ENCODE results near the gene GALNTL6. TPM values are rescaled to one million over a fixed set of nuclear protein-coding genes. Genes with fewer than 3 reads are reported as not detected.

The GALNTL6 gene
- total and polyA plus RNA-seq, 9 of the 15 experiments (the other 6 are each of a cell fraction or from before 2014, with no cell fraction given): 0.18 to 0.50 (median 0.29) TPM

DNA sequence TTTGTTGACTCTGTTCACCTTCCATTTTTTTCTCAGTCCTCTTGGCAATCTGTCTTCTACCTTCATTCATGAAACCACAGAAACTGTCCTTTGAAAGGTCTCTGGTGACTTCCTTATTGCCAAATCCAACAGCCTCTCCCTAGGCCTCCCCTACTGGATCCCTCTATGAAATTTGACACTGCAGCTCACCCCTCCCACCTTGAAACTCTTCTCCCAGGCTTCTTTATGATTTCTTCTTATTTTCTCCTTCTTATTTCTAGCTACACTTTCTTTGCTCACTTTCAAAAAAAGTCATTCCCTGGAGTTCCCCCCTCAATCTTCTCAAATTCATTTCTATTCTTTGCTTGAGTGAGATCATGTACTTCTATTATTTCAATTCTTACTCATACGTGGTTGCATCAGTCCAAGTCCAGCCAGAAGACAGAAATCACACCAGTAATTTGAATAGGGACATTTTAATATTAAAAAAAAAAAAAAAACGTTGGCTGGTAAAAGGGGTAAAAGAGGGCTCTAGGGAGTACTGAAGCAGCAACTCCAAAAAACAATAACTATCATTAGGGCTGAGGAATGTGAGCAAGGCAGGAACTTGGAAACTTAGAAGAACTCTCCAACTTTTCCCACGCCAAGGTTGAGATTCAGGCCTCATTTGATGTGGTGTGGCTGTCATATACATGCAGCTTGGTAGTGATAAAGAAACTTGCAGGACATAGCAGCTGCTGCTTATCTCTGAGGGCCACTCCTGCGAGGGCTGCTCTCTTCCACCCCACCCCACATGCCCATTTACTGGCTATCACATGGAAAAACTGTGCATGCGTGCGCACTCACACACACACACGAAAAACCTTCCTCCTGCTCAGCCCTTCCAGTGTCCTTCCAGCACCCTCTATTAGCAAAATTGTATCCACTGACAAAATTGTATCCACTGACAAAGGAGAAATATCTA is 1185.6 kb downstream of the GALNTL6 start (continued):
- TF ChIP-seq ZBTB1 (CRISPR knock-in tag; IDR thresholded peaks at IDR 0.05; ENCODE audit: borderline replicate concordance, low read depth) (no peak), CBX5 (IDR thresholded peaks at IDR 0.05; ENCODE audit: borderline replicate concordance, low read depth) (peak; percentile 57; the same call in 1 of the 2 replicates), POLR2A (conservative IDR thresholded peaks at IDR 0.05) (no peak), HNRNPH1 (optimal IDR thresholded peaks at IDR 0.05; ENCODE audit: low read depth, low read length) (no peak), ATF1 (CRISPR knock-in tag; IDR thresholded peaks at IDR 0.05) (no peak), ATF1 (tag; IDR thresholded peaks at IDR 0.05) (peak; percentile 84), ZNF584 (CRISPR knock-in tag; IDR thresholded peaks at IDR 0.05; ENCODE audit: low read depth) (peak; percentile 36; the same call in 1 of the 2 replicates), GABPB1 (CRISPR knock-in tag; IDR thresholded peaks at IDR 0.05) (0 out of 2 replicates have a peak, but pooled peaks have one; percentile 37), KDM5B (IDR thresholded peaks at IDR 0.05; ENCODE audit: insufficient replicate concordance, low read depth, low read length) (no peak), ZNF24 (IDR thresholded peaks at IDR 0.05) (peak; percentile 61), HDAC1 (IDR thresholded peaks at IDR 0.05) (peak in 1 of 2 experiments; percentile 93; a peak in 2 of 4 replicates), ZEB2 (IDR thresholded peaks at IDR 0.05) (0 out of 2 replicates have a peak, but pooled peaks have one; percentile 62), SMAD3 (CRISPR knock-in tag; conservative IDR thresholded peaks at IDR 0.05) (0 out of 2 replicates have a peak, but pooled peaks have one; percentile 9), RAD21 (CRISPR knock-in tag; conservative IDR thresholded peaks at IDR 0.05 in 1 of 2, IDR thresholded peaks at IDR 0.05 in 1 of 2) (peak; percentile 12 to 32; a peak in 2 of 4 replicates), ZNF174 (CRISPR knock-in tag; IDR thresholded peaks at IDR 0.05) (no peak), CBFA2T2 (conservative IDR thresholded peaks at IDR 0.05) (peak; percentile 98)
- TF ChIP-seq, protein P1, sequence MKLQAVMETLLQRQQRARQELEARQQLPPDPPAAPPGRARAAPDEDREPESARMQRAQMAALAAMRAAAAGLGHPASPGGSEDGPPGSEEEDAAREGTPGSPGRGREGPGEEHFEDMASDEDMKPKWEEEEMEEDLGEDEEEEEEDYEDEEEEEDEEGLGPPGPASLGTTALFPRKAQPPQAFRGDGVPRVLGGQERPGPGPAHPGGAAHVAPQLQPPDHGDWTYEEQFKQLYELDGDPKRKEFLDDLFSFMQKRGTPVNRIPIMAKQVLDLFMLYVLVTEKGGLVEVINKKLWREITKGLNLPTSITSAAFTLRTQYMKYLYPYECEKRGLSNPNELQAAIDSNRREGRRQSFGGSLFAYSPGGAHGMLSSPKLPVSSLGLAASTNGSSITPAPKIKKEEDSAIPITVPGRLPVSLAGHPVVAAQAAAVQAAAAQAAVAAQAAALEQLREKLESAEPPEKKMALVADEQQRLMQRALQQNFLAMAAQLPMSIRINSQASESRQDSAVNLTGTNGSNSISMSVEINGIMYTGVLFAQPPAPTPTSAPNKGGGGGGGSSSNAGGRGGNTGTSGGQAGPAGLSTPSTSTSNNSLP (IDR thresholded peaks at IDR 0.05; ENCODE audit: borderline replicate concordance, low read depth, low read length): peak; percentile 88; the same call in 1 of the 2 replicates
- TF ChIP-seq, protein P2, sequence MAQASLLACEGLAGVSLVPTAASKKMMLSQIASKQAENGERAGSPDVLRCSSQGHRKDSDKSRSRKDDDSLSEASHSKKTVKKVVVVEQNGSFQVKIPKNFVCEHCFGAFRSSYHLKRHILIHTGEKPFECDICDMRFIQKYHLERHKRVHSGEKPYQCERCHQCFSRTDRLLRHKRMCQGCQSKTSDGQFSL (CRISPR knock-in tag; IDR thresholded peaks at IDR 0.05): peak; percentile 82
- TF ChIP-seq, protein P2 (tag; IDR thresholded peaks at IDR 0.05): peak in 1 of 2 experiments; percentile 89; a peak in 2 of 4 replicates
- TF ChIP-seq, protein P3, sequence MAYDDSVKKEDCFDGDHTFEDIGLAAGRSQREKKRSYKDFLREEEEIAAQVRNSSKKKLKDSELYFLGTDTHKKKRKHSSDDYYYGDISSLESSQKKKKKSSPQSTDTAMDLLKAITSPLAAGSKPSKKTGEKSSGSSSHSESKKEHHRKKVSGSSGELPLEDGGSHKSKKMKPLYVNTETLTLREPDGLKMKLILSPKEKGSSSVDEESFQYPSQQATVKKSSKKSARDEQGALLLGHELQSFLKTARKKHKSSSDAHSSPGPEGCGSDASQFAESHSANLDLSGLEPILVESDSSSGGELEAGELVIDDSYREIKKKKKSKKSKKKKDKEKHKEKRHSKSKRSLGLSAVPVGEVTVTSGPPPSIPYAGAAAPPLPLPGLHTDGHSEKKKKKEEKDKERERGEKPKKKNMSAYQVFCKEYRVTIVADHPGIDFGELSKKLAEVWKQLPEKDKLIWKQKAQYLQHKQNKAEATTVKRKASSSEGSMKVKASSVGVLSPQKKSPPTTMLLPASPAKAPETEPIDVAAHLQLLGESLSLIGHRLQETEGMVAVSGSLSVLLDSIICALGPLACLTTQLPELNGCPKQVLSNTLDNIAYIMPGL (CRISPR knock-in tag; IDR thresholded peaks at IDR 0.05): no peak

Data from K562 (cell line).